WTC11 (cell line): ENCODE results near the gene TBL1XR1.

Experiments
- ARID4B ChIP-seq: sonication (generic); formaldehyde crosslinking; IDR thresholded peaks from 2 replicates; pipeline ENCODE4 v1.8.0; 2023; ENCODE audit warnings: missing genetic modification reagents, mild to moderate bottlenecking, borderline replicate concordance
- CBFB ChIP-seq: sonication (generic); formaldehyde crosslinking; IDR thresholded peaks from 2 replicates; pipeline ENCODE4 v1.8.1; 2022; ENCODE audit warnings: mild to moderate bottlenecking, low read depth, missing genetic modification reagents
- CTCF ChIP-seq: fragments of 200-600 bp; IDR thresholded peaks from 2 replicates; pipeline ENCODE4 v1.8.0; 2022; ENCODE audit warnings: antibody characterized with exemption
- ELF4 ChIP-seq: sonication (generic); formaldehyde crosslinking; IDR thresholded peaks from 2 replicates; pipeline ENCODE4 v1.8.1; 2022; ENCODE audit warnings: low read depth, mild to moderate bottlenecking, moderate library complexity, missing genetic modification reagents
- FOXK1 ChIP-seq: sonication (generic); formaldehyde crosslinking; IDR thresholded peaks from 2 replicates; pipeline ENCODE4 v1.8.0; 2022; ENCODE audit warnings: mild to moderate bottlenecking, moderate library complexity, missing genetic modification reagents
- HMGA2 ChIP-seq: fragments of 250-450 bp; sonication (Bioruptor Pico); IDR thresholded peaks from 2 replicates; pipeline ENCODE4 v1.4.0; 2021; ENCODE audit warnings: mild to moderate bottlenecking, moderate library complexity
- NFATC4 ChIP-seq: fragments of 250-450 bp; sonication (Bioruptor Pico); IDR thresholded peaks from 2 replicates; pipeline ENCODE4 v1.9.0; 2021; ENCODE audit warnings: mild to moderate bottlenecking
- NR2C2 ChIP-seq: sonication (generic); formaldehyde crosslinking; IDR thresholded peaks from 2 replicates; pipeline ENCODE4 v1.8.0; 2022; ENCODE audit warnings: mild to moderate bottlenecking, missing genetic modification reagents
- ZBTB43 ChIP-seq: sonication (generic); formaldehyde crosslinking; IDR thresholded peaks from 2 replicates; pipeline ENCODE4 v1.8.1; 2023; ENCODE audit warnings: mild to moderate bottlenecking, missing genetic modification reagents
- ZNF219 ChIP-seq: sonication (generic); formaldehyde crosslinking; IDR thresholded peaks from 2 replicates; pipeline ENCODE4 v1.8.0; 2023; ENCODE audit warnings: missing genetic modification reagents, mild to moderate bottlenecking, borderline replicate concordance
- ZNF232 ChIP-seq: sonication (generic); formaldehyde crosslinking; IDR thresholded peaks from 2 replicates; pipeline ENCODE4 v1.8.0; 2022; ENCODE audit warnings: mild to moderate bottlenecking, missing genetic modification reagents
- ZNF317 ChIP-seq: sonication (generic); formaldehyde crosslinking; IDR thresholded peaks from 2 replicates; pipeline ENCODE4 v1.8.1; 2023; ENCODE audit warnings: low read depth, mild to moderate bottlenecking, moderate library complexity, missing genetic modification reagents, borderline replicate concordance

GRCh38 chr3:177201700-177202397, 4.6 kb upstream of the TBL1XR1 start:
- TF ChIP-seq HMGA2 (CRISPR knock-in tag) = no peak
- TF ChIP-seq CTCF = no peak
- no peak for TF ChIP-seq ZNF232
- no peak for TF ChIP-seq NR2C2 (CRISPR knock-in tag)
- no peak for TF ChIP-seq FOXK1 (CRISPR knock-in tag)
- TF ChIP-seq ARID4B (CRISPR knock-in tag) = no peak
- TF ChIP-seq CBFB = no peak
- no peak for TF ChIP-seq ELF4 (CRISPR knock-in tag)
- no peak for TF ChIP-seq ZNF219 (CRISPR knock-in tag)
- no peak for TF ChIP-seq ZBTB43
- no peak for TF ChIP-seq ZNF317 (CRISPR knock-in tag)
- TF ChIP-seq NFATC4 (CRISPR knock-in tag) = no peak
